PC-9 (cell line): ENCODE measurements around the gene TTF2. TPM values are rescaled to one million over a fixed set of nuclear protein-coding genes. Genes with fewer than 3 reads are reported as not detected.
A peak's percentile ranks its signal among the peaks of the same experiment; 100 is the strongest.

Experiments used
- BruUV-seq: library from RNA; stranded (reverse); fragments of 400-500 nt; replicated peaks from 2 replicates; lab custom pipeline; 2021; lab: Mats Ljungman, UMichigan
- CTCF ChIA-PET: fragments of 300-600 bp; sonication (Branson Sonifier 250); formaldehyde crosslinking; loops from one replicate; lab custom pipeline; 2022; ENCODE audit warnings: antibody characterized with exemption; lab: Charles Lee
- POLR2A ChIA-PET: fragments of 300-600 bp; sonication (Branson Sonifier 250); formaldehyde crosslinking; loops from one replicate; lab custom pipeline; 2022; ENCODE audit warnings: antibody characterized with exemption; ENCODE audit not compliant: unreplicated experiment; lab: Charles Lee
- DNase-seq, 2 experiments: peaks; one replicate each; pipeline versions ENCODE4 v3.0.0 to v3.0.0-alpha.2; 2015 to 2022; ENCODE audit warnings: mixed read lengths in 1 of 2
- H2AFZ ChIP-seq: fragments of 200-600 bp; sonication (generic); 2 replicates; pipeline ENCODE4 v1.8.1; 2017; ENCODE audit warnings: antibody characterized with exemption
- H3F3A ChIP-seq: fragments of 200-600 bp; sonication (generic); 2 replicates; pipeline ENCODE4 v1.8.1; 2017; ENCODE audit warnings: antibody characterized with exemption, mild to moderate bottlenecking, low read depth; ENCODE audit not compliant: insufficient read depth
- H3K27ac ChIP-seq: fragments of 200-600 bp; sonication (generic); 2 replicates; pipeline ENCODE4 v1.6.1; 2016; ENCODE audit warnings: mixed run types
- H3K27me3 ChIP-seq: fragments of 200-600 bp; sonication (generic); 2 replicates; pipeline ENCODE4 v1.6.1; 2016; ENCODE audit warnings: low read depth, mixed run types; ENCODE audit not compliant: insufficient read depth
- H3K36me3 ChIP-seq: fragments of 200-600 bp; sonication (generic); 2 replicates; pipeline ENCODE4 v1.6.1; 2016; ENCODE audit warnings: low read depth, mixed run types
- H3K4me1 ChIP-seq: fragments of 200-600 bp; sonication (generic); replicated peaks from 2 replicates; pipeline ENCODE4 v1.6.1; 2016; ENCODE audit warnings: mixed run types; ENCODE audit not compliant: insufficient read depth
- H3K4me2 ChIP-seq: fragments of 200-600 bp; sonication (generic); 2 replicates; pipeline ENCODE4 v1.6.1; 2017; ENCODE audit warnings: mixed run types
- H3K4me3 ChIP-seq: fragments of 200-600 bp; sonication (generic); 2 replicates; pipeline ENCODE4 v1.6.1; 2016; ENCODE audit warnings: mixed run types
- H3K79me2 ChIP-seq: fragments of 200-600 bp; sonication (generic); 2 replicates; pipeline ENCODE4 v1.6.1; 2017; ENCODE audit warnings: low read depth, mixed run types
- H3K9me2 ChIP-seq: fragments of 200-600 bp; sonication (generic); 2 replicates; pipeline ENCODE4 v1.8.1; 2017; ENCODE audit warnings: mild to moderate bottlenecking; ENCODE audit not compliant: insufficient read depth
- H3K9me3 ChIP-seq: fragments of 200-600 bp; sonication (generic); 2 replicates; pipeline ENCODE4 v1.8.1; 2016; ENCODE audit warnings: low read depth; ENCODE audit not compliant: insufficient read depth
- H4K20me1 ChIP-seq: fragments of 200-600 bp; sonication (generic); 2 replicates; pipeline ENCODE4 v1.8.1; 2017; ENCODE audit not compliant: insufficient read depth
- CTCF ChIP-seq: fragments of 200-600 bp; sonication (generic); conservative IDR thresholded peaks from 2 replicates; pipeline ENCODE4 v1.6.1; 2017; ENCODE audit warnings: mixed run types, antibody characterized with exemption, mild to moderate bottlenecking, moderate library complexity
- EZH2 ChIP-seq: fragments of 200-600 bp; sonication (generic); IDR thresholded peaks from 2 replicates; pipeline ENCODE4 v1.8.0; 2017; ENCODE audit warnings: antibody characterized with exemption, low read depth
- intact Hi-C: fragments of 100-400 bp; cut with micrococcal nuclease; formaldehyde crosslinking; loops from one replicate; pipeline ENCODE4 v1.10.0; 2022; ENCODE audit not compliant: unreplicated experiment
- total RNA-seq: library from RNA; stranded (reverse); gene quantifications from 2 replicates; pipeline ENCODE4 v1.2.3, GENCODE V29; 2021

Gene TTF2
- total RNA-seq, 1 experiment from 2014 or later, result 62.2 TPM

- peaks cover 20% of the 10 kb centered on the region for H3K4me1 ChIP-seq
- no peaks in the 10 kb centered on the region for H4K20me1 ChIP-seq
- BruUV-seq, result no TSS peak
- CTCF ChIA-PET, result no interaction called here
- DNase-seq, result no peak
- intact Hi-C loops, result no loop called here
- no peak overlapping the region for H3K4me2 ChIP-seq
- H2AFZ ChIP-seq, result no peak overlapping the region
- no peak for TF ChIP-seq CTCF
- no peak for TF ChIP-seq EZH2
- H3K9me2 ChIP-seq, result no peaks in the 10 kb centered on the region; the same call in 1 of the 2 replicates
- H3K27ac ChIP-seq, result no peak overlapping the region
- H3K4me3 ChIP-seq, result no peak overlapping the region
- H3K79me2 ChIP-seq, result no peaks in the 10 kb centered on the region
- no peaks in the 10 kb centered on the region for H3K27me3 ChIP-seq
- peaks cover 10% of the 10 kb centered on the region; the same call in 1 of the 2 replicates for H3F3A ChIP-seq
- no peaks in the 10 kb centered on the region for H3K9me3 ChIP-seq
- POLR2A ChIA-PET, result no interaction called here
- H3K36me3 ChIP-seq, result no peaks in the 10 kb centered on the region
Observed at GRCh38 chr1:117113199-117113598, 53.1 kb downstream of the TTF2 start.

- CTCF ChIA-PET, result no interaction called here
- H4K20me1 ChIP-seq, result no peaks in the 10 kb centered on the region
- peaks cover 17% of the 10 kb centered on the region for H3K4me1 ChIP-seq
- intact Hi-C loops, result no loop called here
- H3K9me2 ChIP-seq, result no peaks in the 10 kb centered on the region; the same call in 1 of the 2 replicates
- H3K27me3 ChIP-seq, result no peaks in the 10 kb centered on the region
- no peaks in the 10 kb centered on the region for H3K79me2 ChIP-seq
- H2AFZ ChIP-seq, result no peak overlapping the region
- H3K36me3 ChIP-seq, result no peaks in the 10 kb centered on the region
- no TSS peak for BruUV-seq
- H3K9me3 ChIP-seq, result no peaks in the 10 kb centered on the region
- no peak overlapping the region for H3K27ac ChIP-seq
- no peak overlapping the region for H3K4me3 ChIP-seq
- TF ChIP-seq EZH2 (no peak), CTCF (no peak)
- peaks cover 8% of the 10 kb centered on the region; the same call in 1 of the 2 replicates for H3F3A ChIP-seq
- POLR2A ChIA-PET, result no interaction called here
- H3K4me2 ChIP-seq, result no peak overlapping the region
- peak in 1 of 2 experiments; percentile 65 for DNase-seq
Observed at GRCh38 chr1:117114877-117115276, 54.8 kb downstream of the TTF2 start.

DNA sequence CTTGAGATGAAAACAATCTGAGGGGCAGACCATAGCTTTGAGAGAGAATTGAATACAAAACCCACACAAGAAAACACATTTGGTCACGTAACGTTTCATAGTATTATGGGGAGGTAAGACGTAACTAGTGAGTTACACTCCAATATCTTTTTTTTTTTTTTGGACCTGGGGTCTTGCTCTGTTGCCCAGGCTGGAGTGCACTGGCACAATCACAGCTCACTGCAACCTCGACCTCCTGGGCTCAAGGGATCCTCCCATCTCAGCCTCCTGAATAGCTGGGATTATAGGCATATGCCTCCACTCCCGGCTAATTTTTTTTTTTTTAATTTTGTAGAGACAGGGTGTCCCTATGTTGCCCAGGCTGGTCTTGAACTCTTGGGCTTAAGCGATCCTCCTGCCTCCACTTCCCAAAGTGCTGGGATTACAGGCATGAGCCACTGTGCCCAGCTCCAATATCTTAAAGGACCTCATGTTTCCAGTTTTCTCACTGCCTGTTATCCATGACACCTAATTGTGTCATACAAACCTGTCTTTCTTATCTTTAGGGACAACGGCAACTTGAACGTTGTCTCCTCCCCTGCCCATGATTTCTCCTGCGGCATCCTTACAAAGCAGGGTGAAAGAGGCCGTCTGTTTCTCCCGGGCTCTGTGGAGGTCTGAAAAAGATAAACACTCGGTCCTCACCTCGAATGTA, 56.1 kb downstream of the TTF2 start:
- no peak overlapping the region for H3K27ac ChIP-seq
- H3K79me2 ChIP-seq, result no peaks in the 10 kb centered on the region
- no peaks in the 10 kb centered on the region; the same call in 1 of the 2 replicates for H3F3A ChIP-seq
- H3K4me2 ChIP-seq, result no peak overlapping the region
- TF ChIP-seq CTCF (no peak), EZH2 (no peak)
- peaks cover 10% of the 10 kb centered on the region for H3K4me1 ChIP-seq
- no peaks in the 10 kb centered on the region; the same call in 1 of the 2 replicates for H3K9me2 ChIP-seq
- no peak for DNase-seq
- no peak overlapping the region for H3K4me3 ChIP-seq
- H3K27me3 ChIP-seq, result no peaks in the 10 kb centered on the region
- H3K9me3 ChIP-seq, result no peaks in the 10 kb centered on the region
- intact Hi-C loops, result no loop called here
- no peak overlapping the region for H2AFZ ChIP-seq
- CTCF ChIA-PET, result interaction anchor here (0.7 kb wide), 1 partner anchor 455 kb away, joined by 7 read pairs; no protein-coding TSS in a partner anchor
- no TSS peak for BruUV-seq
- no peaks in the 10 kb centered on the region for H3K36me3 ChIP-seq
- no peaks in the 10 kb centered on the region for H4K20me1 ChIP-seq
- POLR2A ChIA-PET, result interaction anchor here (0.6 kb wide), 2 partner anchors 12 to 251 kb away, joined by 3 to 5 read pairs; partner anchors contain the start of gene MAN1A2
